OCI-LY1 (cell line): ENCODE measurements around the gene CPTP.

Source experiments
- EZH2 ChIP-seq: fragments of 200-600 bp; sonication (generic), shearing (Covaris generic); IDR thresholded peaks from 2 replicates; pipeline ENCODE4 v1.8.0; 2017; ENCODE audit warnings: borderline replicate concordance, mixed run types, mild to moderate bottlenecking, antibody characterized with exemption, low read length, moderate library complexity, mixed read lengths
- TF ChIP-seq, protein P1 (sequence below): fragments of 200-600 bp; sonication (generic), shearing (Covaris generic); IDR thresholded peaks from 2 replicates; pipeline ENCODE4 v1.5.1; 2017; ENCODE audit warnings: mild to moderate bottlenecking, antibody characterized with exemption, low read length, moderate library complexity, mixed read lengths

DNA sequence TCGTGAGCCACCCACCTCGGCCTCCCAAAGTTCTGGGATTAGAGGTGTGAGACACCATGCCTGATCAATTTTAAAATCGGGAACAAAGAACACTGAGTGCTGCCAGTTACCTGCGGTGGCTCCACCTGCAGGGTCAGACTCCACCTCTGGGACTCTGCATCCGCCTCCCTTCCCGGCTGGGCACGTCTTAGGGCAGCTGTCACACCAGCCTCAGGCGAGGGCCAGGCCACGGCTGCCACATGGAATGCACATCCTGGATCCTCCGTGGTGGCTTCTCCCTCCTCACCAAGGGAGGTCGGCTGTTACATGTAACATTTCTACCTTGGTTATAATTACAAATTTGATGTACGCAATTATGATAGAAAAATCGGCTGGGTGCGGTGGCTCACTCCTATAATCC is 39.7 kb downstream of the CPTP start:
- no peak for TF ChIP-seq EZH2
- TF ChIP-seq, protein P1, sequence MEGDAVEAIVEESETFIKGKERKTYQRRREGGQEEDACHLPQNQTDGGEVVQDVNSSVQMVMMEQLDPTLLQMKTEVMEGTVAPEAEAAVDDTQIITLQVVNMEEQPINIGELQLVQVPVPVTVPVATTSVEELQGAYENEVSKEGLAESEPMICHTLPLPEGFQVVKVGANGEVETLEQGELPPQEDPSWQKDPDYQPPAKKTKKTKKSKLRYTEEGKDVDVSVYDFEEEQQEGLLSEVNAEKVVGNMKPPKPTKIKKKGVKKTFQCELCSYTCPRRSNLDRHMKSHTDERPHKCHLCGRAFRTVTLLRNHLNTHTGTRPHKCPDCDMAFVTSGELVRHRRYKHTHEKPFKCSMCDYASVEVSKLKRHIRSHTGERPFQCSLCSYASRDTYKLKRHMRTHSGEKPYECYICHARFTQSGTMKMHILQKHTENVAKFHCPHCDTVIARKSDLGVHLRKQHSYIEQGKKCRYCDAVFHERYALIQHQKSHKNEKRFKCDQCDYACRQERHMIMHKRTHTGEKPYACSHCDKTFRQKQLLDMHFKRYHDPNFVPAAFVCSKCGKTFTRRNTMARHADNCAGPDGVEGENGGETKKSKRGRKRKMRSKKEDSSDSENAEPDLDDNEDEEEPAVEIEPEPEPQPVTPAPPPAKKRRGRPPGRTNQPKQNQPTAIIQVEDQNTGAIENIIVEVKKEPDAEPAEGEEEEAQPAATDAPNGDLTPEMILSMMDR, result no peak
